CD8-positive, alpha-beta memory T cell (primary cell): ENCODE data around the gene GEMIN7. TPM values are rescaled to one million over a fixed set of nuclear protein-coding genes. Genes with fewer than 3 reads are reported as not detected.
A peak's percentile ranks its signal among the peaks of the same experiment; 100 is the strongest.

Source experiments
- CTCF ChIA-PET: fragments of 350-600 bp; sonication (Branson Sonifier 250); formaldehyde crosslinking; loops from one replicate; lab custom pipeline; 2021; ENCODE audit warnings: antibody characterized with exemption; lab: Charles Lee
- POLR2A ChIA-PET: fragments of 350-600 bp; sonication (Branson Sonifier 250); formaldehyde crosslinking; loops from one replicate; lab custom pipeline; 2021; ENCODE audit warnings: antibody characterized with exemption; lab: Charles Lee
- DNase-seq, 5 donors: peaks; one replicate each; pipeline versions ENCODE4 v3.0.0 to v3.0.0-alpha.2; 2020 to 2022; ENCODE audit warnings: mixed read lengths in 1 of 5
- H3K27ac ChIP-seq: one replicate; pipeline ENCODE4 v1.7.0; 2013; ENCODE audit warnings: low read depth, mild to moderate bottlenecking, low read length, moderate library complexity
- H3K27me3 ChIP-seq: 2 replicates; pipeline ENCODE4 v1.7.0; 2013; ENCODE audit warnings: low read length, mild to moderate bottlenecking; ENCODE audit not compliant: insufficient read depth, poor library complexity, severe bottlenecking
- H3K36me3 ChIP-seq: 2 replicates; pipeline ENCODE4 v1.7.0; 2013; ENCODE audit warnings: mild to moderate bottlenecking, low read length, moderate library complexity; ENCODE audit not compliant: insufficient read depth
- H3K4me1 ChIP-seq: 2 replicates; pipeline ENCODE4 v1.7.0; 2013; ENCODE audit warnings: mild to moderate bottlenecking, low read length, moderate library complexity; ENCODE audit not compliant: insufficient read depth
- H3K4me3 ChIP-seq: 2 replicates; pipeline ENCODE4 v1.7.0; 2013; ENCODE audit warnings: mild to moderate bottlenecking, low read length
- H3K9me3 ChIP-seq: 2 replicates; pipeline ENCODE4 v1.7.0; 2013; ENCODE audit warnings: mild to moderate bottlenecking, low read length
- H3K27ac Mint-ChIP-seq, 8 donors: one replicate each; pipeline ENCODE4 v1.8.0; 2020 to 2021; ENCODE audit warnings: mixed read lengths in 8 of 8, mild to moderate bottlenecking in 6 of 8, inconsistent platforms in 3 of 8, moderate library complexity in 3 of 8
- H3K27me3 Mint-ChIP-seq, 2 donors: one replicate each; pipeline ENCODE4 v1.8.0; 2020 to 2021; ENCODE audit warnings: mixed read lengths in 2 of 2, mild to moderate bottlenecking in 1 of 2, moderate library complexity in 1 of 2
- H3K36me3 Mint-ChIP-seq, 3 donors: one replicate each; pipeline ENCODE4 v1.8.0; 2020 to 2021; ENCODE audit warnings: mixed read lengths in 3 of 3, inconsistent platforms in 1 of 3, mild to moderate bottlenecking in 1 of 3
- H3K4me1 Mint-ChIP-seq, 3 donors: one replicate each; pipeline ENCODE4 v1.8.0; 2020 to 2021; ENCODE audit warnings: mixed read lengths in 3 of 3, inconsistent platforms in 1 of 3, mild to moderate bottlenecking in 1 of 3
- H3K4me3 Mint-ChIP-seq, 7 donors: one replicate each; pipeline ENCODE4 v1.8.0; 2020 to 2021; ENCODE audit warnings: mixed read lengths in 7 of 7, mild to moderate bottlenecking in 6 of 7, moderate library complexity in 4 of 7, inconsistent platforms in 2 of 7
- H3K9me3 Mint-ChIP-seq, 5 donors: one replicate each; pipeline ENCODE4 v1.8.0; 2020 to 2022; ENCODE audit warnings: mixed read lengths in 5 of 5, mild to moderate bottlenecking in 3 of 5, moderate library complexity in 2 of 5, inconsistent platforms in 1 of 5
- polyA plus RNA-seq: library from polyadenylated mRNA; unstranded; fragments of 300-500 nt; fragmentation: Illumina TruSeq; gene quantifications from one replicate; pipeline ENCODE4 v1.2.3, GENCODE V29; 2021
- total RNA-seq, 2 experiments: library from RNA; stranded (reverse); gene quantifications; one replicate each; pipeline ENCODE4 v1.2.3, GENCODE V29; 2021

The GEMIN7 gene
- total and polyA plus RNA-seq, 3 experiments from 2014 or later: 51.6 to 93.5 (median 51.6) TPM

- peaks cover 64% of the 10 kb centered on the region for H3K4me1 ChIP-seq
- no peaks in the 10 kb centered on the region for H3K36me3 ChIP-seq
- POLR2A ChIA-PET: no interaction called here
- peaks cover 66 to 93% (median 87%) of the 10 kb centered on the region in 3 donors for H3K4me1 Mint-ChIP-seq
- H3K27me3 Mint-ChIP-seq: no peaks in the 10 kb centered on the region
- no peak for DNase-seq
- CTCF ChIA-PET: interaction anchor here (1.4 kb wide), 2 partner anchors 10 to 27 kb away, joined by 3 to 7 read pairs; no protein-coding TSS in a partner anchor
- H3K9me3 ChIP-seq: no peaks in the 10 kb centered on the region
- no peaks in the 10 kb centered on the region for H3K27me3 ChIP-seq
- no peak overlapping the region for H3K4me3 ChIP-seq
- H3K4me3 Mint-ChIP-seq: peak overlapping the region in 3 of 7 donors; percentile 26 to 30 (median 27)
- peaks cover 0 to 7% (median 2%) of the 10 kb centered on the region in 3 donors for H3K36me3 Mint-ChIP-seq
- H3K27ac ChIP-seq: peak overlapping the region; percentile 27
- H3K9me3 Mint-ChIP-seq: no peaks in the 10 kb centered on the region
- H3K27ac Mint-ChIP-seq: peak overlapping the region; percentile 8 to 83 (median 29)
These were observed 19.7 kb downstream of the GEMIN7 start for GRCh38 chr19:45098521-45099466.

DNA sequence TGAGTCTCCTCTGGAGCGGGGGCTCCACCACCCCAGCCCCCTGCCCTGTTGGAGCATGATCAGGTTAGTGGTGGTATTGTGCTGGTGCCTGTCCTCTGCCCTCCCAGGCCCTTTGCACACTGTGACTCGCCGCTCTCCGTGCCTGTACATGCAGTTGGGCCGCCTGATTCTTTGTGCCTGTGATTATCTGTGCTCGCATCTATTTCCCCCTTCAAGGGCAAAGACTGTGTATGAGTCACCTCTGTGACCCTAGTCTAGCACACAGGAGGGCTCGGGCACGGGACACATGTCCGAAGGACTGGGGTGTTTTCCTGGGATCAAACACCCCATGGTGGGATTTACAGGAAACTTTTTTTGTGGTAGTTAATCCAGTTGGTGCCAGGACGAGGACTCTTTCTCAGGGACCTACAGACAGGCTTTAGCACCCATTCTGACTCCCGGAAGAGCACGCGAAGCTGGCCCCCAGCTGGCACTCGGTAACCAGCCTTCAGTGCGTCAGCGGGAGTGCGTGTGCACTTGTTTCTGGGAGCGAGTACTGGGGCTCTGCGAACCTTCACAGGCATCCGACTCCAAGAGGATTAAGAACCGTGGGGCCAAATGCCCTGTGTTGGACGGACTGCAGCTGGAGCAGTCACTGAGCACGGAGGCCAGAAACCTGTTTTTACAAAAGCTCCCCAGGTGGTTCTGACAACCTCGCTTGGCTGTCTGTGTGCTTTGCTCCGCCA, 20.6 kb downstream of the GEMIN7 start:
- no peaks in the 10 kb centered on the region for H3K9me3 ChIP-seq
- no peak for DNase-seq
- H3K36me3 Mint-ChIP-seq: peaks cover 0 to 7% (median 2%) of the 10 kb centered on the region in 3 donors
- peak overlapping the region; percentile 24 for H3K27ac ChIP-seq
- H3K4me3 Mint-ChIP-seq: peak overlapping the region in 1 of 7 donors; percentile 64
- H3K4me1 ChIP-seq: peaks cover 64% of the 10 kb centered on the region
- H3K9me3 Mint-ChIP-seq: no peaks in the 10 kb centered on the region
- H3K27ac Mint-ChIP-seq: peak overlapping the region in 4 of 8 donors; percentile 29 to 77 (median 45)
- peaks cover 66 to 93% (median 87%) of the 10 kb centered on the region in 3 donors for H3K4me1 Mint-ChIP-seq
- ChIA-PET CTCF (interaction anchor here (1.4 kb wide), 2 partner anchors 10 to 26 kb away, joined by 3 to 7 read pairs; no protein-coding TSS in a partner anchor), POLR2A (no interaction called here)
- no peak overlapping the region for H3K4me3 ChIP-seq
- no peaks in the 10 kb centered on the region for H3K36me3 ChIP-seq
- H3K27me3 ChIP-seq: no peaks in the 10 kb centered on the region
- no peaks in the 10 kb centered on the region for H3K27me3 Mint-ChIP-seq

DNA sequence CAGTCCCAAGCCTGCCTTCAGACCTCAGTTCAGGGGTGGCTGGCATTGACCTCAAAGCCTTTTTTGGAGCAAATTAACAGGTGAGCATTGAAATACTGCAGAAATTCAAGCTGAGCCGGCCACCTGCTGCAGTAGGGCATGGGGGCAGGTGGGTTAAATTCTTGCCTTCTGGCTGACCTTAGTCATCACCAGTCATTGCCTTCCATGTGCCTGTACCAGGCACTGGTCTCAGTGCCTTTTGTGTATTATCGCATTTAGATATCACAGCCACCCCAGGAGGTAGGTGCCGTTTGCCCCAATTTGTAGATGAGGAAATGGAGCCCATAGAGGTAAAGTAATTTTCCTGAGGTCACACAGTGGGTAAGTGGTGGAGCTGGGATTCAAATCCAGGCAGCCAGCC, 21.1 kb downstream of the GEMIN7 start:
- no peaks in the 10 kb centered on the region for H3K9me3 Mint-ChIP-seq
- peaks cover 0 to 5% (median 2%) of the 10 kb centered on the region in 3 donors for H3K36me3 Mint-ChIP-seq
- Histone ChIP-seq H3K27me3 (no peaks in the 10 kb centered on the region), H3K4me1 (peaks cover 64% of the 10 kb centered on the region), H3K36me3 (no peaks in the 10 kb centered on the region), H3K27ac (no peak overlapping the region), H3K4me3 (no peak overlapping the region), H3K9me3 (no peaks in the 10 kb centered on the region)
- H3K27ac Mint-ChIP-seq: peak overlapping the region in 1 of 8 donors; percentile 55
- POLR2A ChIA-PET: no interaction called here
- peaks cover 67 to 93% (median 87%) of the 10 kb centered on the region in 3 donors for H3K4me1 Mint-ChIP-seq
- H3K27me3 Mint-ChIP-seq: no peaks in the 10 kb centered on the region
- no peak for DNase-seq
- CTCF ChIA-PET: no interaction called here
- H3K4me3 Mint-ChIP-seq: peak overlapping the region in 1 of 7 donors; percentile 13

- no peaks in the 10 kb centered on the region for H3K9me3 ChIP-seq
- Mint-ChIP-seq H3K4me3 (peak overlapping the region in 3 of 7 donors; percentile 18 to 72 (median 46)), H3K36me3 (peaks cover 0 to 5% (median 2%) of the 10 kb centered on the region in 3 donors), H3K4me1 (peaks cover 68 to 92% (median 87%) of the 10 kb centered on the region in 3 donors), H3K9me3 (no peaks in the 10 kb centered on the region), H3K27ac (peak overlapping the region in 1 of 8 donors; percentile 55), H3K27me3 (no peaks in the 10 kb centered on the region)
- DNase-seq: no peak
- H3K4me1 ChIP-seq: peaks cover 64% of the 10 kb centered on the region
- ChIA-PET POLR2A (no interaction called here), CTCF (interaction anchor here (4.6 kb wide), 1 partner anchor 8 kb away, joined by 22 read pairs; the partner anchor contains the start of gene PPP1R37)
- no peaks in the 10 kb centered on the region for H3K27me3 ChIP-seq
- H3K36me3 ChIP-seq: no peaks in the 10 kb centered on the region
- H3K27ac ChIP-seq: no peak overlapping the region
- no peak overlapping the region for H3K4me3 ChIP-seq
These were observed 21.8 kb downstream of the GEMIN7 start for GRCh38 chr19:45100846-45101252.

- Mint-ChIP-seq H3K9me3 (no peaks in the 10 kb centered on the region), H3K4me3 (peak overlapping the region in 1 of 7 donors; percentile 56), H3K27ac (peak overlapping the region in 5 of 8 donors; percentile 20 to 87 (median 60)), H3K27me3 (no peaks in the 10 kb centered on the region), H3K36me3 (peaks cover 0 to 5% (median 2%) of the 10 kb centered on the region in 3 donors), H3K4me1 (peaks cover 59 to 82% (median 78%) of the 10 kb centered on the region in 3 donors)
- no peaks in the 10 kb centered on the region for H3K36me3 ChIP-seq
- no peak overlapping the region for H3K4me3 ChIP-seq
- CTCF ChIA-PET: interaction anchor here (1.1 to 4.6 kb wide), 2 partner anchors 9 to 63 kb away, joined by 3 to 22 read pairs; partner anchors contain the start of genes CLASRP and PPP1R37
- no peak overlapping the region for H3K27ac ChIP-seq
- peaks cover 56% of the 10 kb centered on the region for H3K4me1 ChIP-seq
- DNase-seq: no peak
- no peaks in the 10 kb centered on the region for H3K9me3 ChIP-seq
- H3K27me3 ChIP-seq: no peaks in the 10 kb centered on the region
- POLR2A ChIA-PET: interaction anchor here (1.9 to 2.3 kb wide), 2 partner anchors 10 to 77 kb away, joined by 5 to 20 read pairs; partner anchors contain the start of genes BLOC1S3 and PPP1R37
These were observed 22.7 kb downstream of the GEMIN7 start for GRCh38 chr19:45101806-45102205.

DNA sequence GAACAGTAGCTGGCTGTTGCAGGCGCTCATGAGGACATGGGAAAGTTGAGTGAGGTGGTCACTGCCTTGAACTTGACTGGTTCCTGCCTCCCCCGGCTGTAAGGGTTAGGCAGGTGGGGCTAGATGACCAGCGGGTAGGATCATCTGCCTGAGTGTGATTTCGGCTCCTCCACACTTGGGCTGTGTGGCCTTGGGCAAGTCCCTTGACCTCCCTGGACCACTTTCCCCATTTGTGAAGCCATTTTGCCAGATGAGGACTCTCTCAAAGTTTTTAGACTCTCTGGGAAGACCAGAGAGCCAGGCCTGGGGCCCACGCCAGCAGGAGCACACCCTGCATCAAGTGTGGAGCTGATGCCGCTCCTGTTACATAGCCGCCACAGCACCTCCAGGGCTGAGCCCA, 23.4 kb downstream of the GEMIN7 start:
- no peaks in the 10 kb centered on the region for H3K27me3 Mint-ChIP-seq
- Histone ChIP-seq H3K36me3 (no peaks in the 10 kb centered on the region), H3K9me3 (no peaks in the 10 kb centered on the region), H3K4me3 (no peak overlapping the region), H3K27ac (no peak overlapping the region), H3K27me3 (no peaks in the 10 kb centered on the region), H3K4me1 (peaks cover 49% of the 10 kb centered on the region)
- H3K4me1 Mint-ChIP-seq: peaks cover 54 to 77% (median 71%) of the 10 kb centered on the region in 3 donors
- CTCF ChIA-PET: interaction anchor here (1.0 to 4.6 kb wide), 7 partner anchors 10 to 76 kb away, joined by 3 to 22 read pairs (median 5); partner anchors contain the start of genes BLOC1S3, CLASRP, PPP1R37 and TRAPPC6A
- H3K4me3 Mint-ChIP-seq: peak overlapping the region in 1 of 7 donors; percentile 88
- H3K36me3 Mint-ChIP-seq: peaks cover 0 to 5% (median 2%) of the 10 kb centered on the region in 3 donors
- POLR2A ChIA-PET: interaction anchor here (1.6 to 2.3 kb wide), 3 partner anchors 10 to 76 kb away, joined by 4 to 20 read pairs (median 5); partner anchors contain the start of genes BLOC1S3 and PPP1R37
- no peak for DNase-seq
- H3K9me3 Mint-ChIP-seq: no peaks in the 10 kb centered on the region
- peak overlapping the region in 2 of 8 donors; percentile 28 to 85 for H3K27ac Mint-ChIP-seq

GRCh38 chr19:45103156-45103507, 24.1 kb downstream of the GEMIN7 start:
- H3K9me3 ChIP-seq: no peaks in the 10 kb centered on the region
- no peak overlapping the region for H3K27ac ChIP-seq
- no peaks in the 10 kb centered on the region for H3K9me3 Mint-ChIP-seq
- ChIA-PET CTCF (interaction anchor here (0.9 to 4.6 kb wide), 8 partner anchors 10 to 75 kb away, joined by 3 to 22 read pairs (median 5); partner anchors contain the start of genes BLOC1S3, PPP1R37 and TRAPPC6A), POLR2A (interaction anchor here (0.5 to 2.3 kb wide), 4 partner anchors 11 to 76 kb away, joined by 3 to 20 read pairs (median 4); partner anchors contain the start of genes BLOC1S3 and PPP1R37)
- DNase-seq: peak; percentile 20 to 75 (median 30)
- peak overlapping the region in 7 of 8 donors; percentile 28 to 88 (median 77) for H3K27ac Mint-ChIP-seq
- peak overlapping the region; percentile 45 for H3K4me3 ChIP-seq
- peak overlapping the region in 6 of 7 donors; percentile 63 to 88 (median 71) for H3K4me3 Mint-ChIP-seq
- H3K36me3 Mint-ChIP-seq: peaks cover 0 to 5% (median 2%) of the 10 kb centered on the region in 3 donors
- no peaks in the 10 kb centered on the region for H3K27me3 Mint-ChIP-seq
- H3K4me1 Mint-ChIP-seq: peaks cover 49 to 74% (median 65%) of the 10 kb centered on the region in 3 donors
- no peaks in the 10 kb centered on the region for H3K27me3 ChIP-seq
- no peaks in the 10 kb centered on the region for H3K36me3 ChIP-seq
- H3K4me1 ChIP-seq: peaks cover 43% of the 10 kb centered on the region
